T-cell (primary cell): Measurements from ENCODE around the gene AEBP2. TPM values are rescaled to one million over a fixed set of nuclear protein-coding genes. Genes with fewer than 3 reads are reported as not detected.
"Not testable (repeated sequence)": the region's sequence is repeated elsewhere in the genome, so short reads cannot be mapped to it uniquely, and the experiment has no call there.

Experiments
- ATAC-seq, 4 experiments: fragments of 200-7000 bp in 3 of 4; fragments of 150-1000 bp in 1 of 4; cut with Tn5 transposase; replicated peaks in 1 of 4; 1 replicate in 3 of 4; 2 replicates in 1 of 4; pipeline ENCODE4 v1.10.0; 2021; ENCODE audit warnings: moderate library complexity in 3 of 4, mild to moderate bottlenecking in 2 of 4, moderate number of reproducible peaks in 1 of 4
- CTCF ChIA-PET, 2 donors: fragments of 300-600 bp; sonication (Branson Sonifier 250); formaldehyde crosslinking; loops; one replicate each; lab custom pipeline; 2022; ENCODE audit warnings: antibody characterized with exemption in 2 of 2; lab: Charles Lee
- POLR2A ChIA-PET, 2 donors: fragments of 300-600 bp; sonication (Branson Sonifier 250); formaldehyde crosslinking; loops; one replicate each; lab custom pipeline; 2022; ENCODE audit warnings: antibody characterized with exemption in 2 of 2; lab: Charles Lee
- DNase-seq, 35 experiments: peaks; one replicate each; pipeline versions ENCODE4 v3.0.0 to v3.0.0-alpha.2; 2013 to 2023
- H3K27ac ChIP-seq: one replicate; pipeline ENCODE4 v1.5.1; 2013; ENCODE audit warnings: low read length
- H3K27me3 ChIP-seq, 2 experiments: replicated peaks in 1 of 2; 1 replicate in 1 of 2; 2 replicates in 1 of 2; pipeline versions ENCODE4 v1.6.1 to v1.7.0; 2013; ENCODE audit warnings: low read length in 1 of 2, mixed read lengths in 1 of 2; ENCODE audit not compliant: control insufficient read depth in 2 of 2, insufficient read depth in 2 of 2; ENCODE audit errors: extremely low read depth in 1 of 2
- H3K36me3 ChIP-seq, 2 donors: 1 replicate in 1 of 2; 2 replicates in 1 of 2; pipeline versions ENCODE4 v1.6.1 to v1.7.0; 2013; ENCODE audit warnings: low read length in 1 of 2; ENCODE audit not compliant: control insufficient read depth in 2 of 2, insufficient read depth in 1 of 2; ENCODE audit errors: extremely low read depth in 1 of 2
- H3K4me1 ChIP-seq, 2 experiments: 1 replicate in 1 of 2; 2 replicates in 1 of 2; pipeline versions ENCODE4 v1.6.1 to v1.7.0; 2013; ENCODE audit warnings: low read length in 2 of 2, mixed read lengths in 1 of 2; ENCODE audit not compliant: insufficient read depth in 2 of 2, control insufficient read depth in 1 of 2; ENCODE audit errors: extremely low read depth in 1 of 2
- H3K4me3 ChIP-seq, 2 donors: 1 replicate in 1 of 2; 2 replicates in 1 of 2; pipeline versions ENCODE4 v1.5.1 to v1.7.0; 2013; ENCODE audit warnings: mild to moderate bottlenecking in 2 of 2, low read length in 1 of 2, moderate library complexity in 1 of 2; ENCODE audit not compliant: control insufficient read depth in 1 of 2; ENCODE audit errors: extremely low read depth in 1 of 2
- H3K9me3 ChIP-seq: 2 replicates; pipeline ENCODE4 v1.7.0; 2013
- H3K27ac Mint-ChIP-seq, 2 donors: one replicate each; pipeline ENCODE4 v1.8.0; 2020 to 2021; ENCODE audit warnings: mild to moderate bottlenecking in 2 of 2, mixed read lengths in 2 of 2
- H3K27me3 Mint-ChIP-seq, 2 donors: one replicate each; pipeline ENCODE4 v1.8.0; 2021 to 2022; ENCODE audit warnings: mixed read lengths in 2 of 2
- H3K36me3 Mint-ChIP-seq: one replicate; pipeline ENCODE4 v1.8.0; 2021; ENCODE audit warnings: mixed read lengths
- H3K4me1 Mint-ChIP-seq, 3 donors: one replicate each; pipeline ENCODE4 v1.8.0; 2020 to 2022; ENCODE audit warnings: mixed read lengths in 3 of 3, mild to moderate bottlenecking in 1 of 3
- H3K4me3 Mint-ChIP-seq, 3 donors: one replicate each; pipeline ENCODE4 v1.8.0; 2020 to 2022; ENCODE audit warnings: mild to moderate bottlenecking in 3 of 3, mixed read lengths in 3 of 3, moderate library complexity in 3 of 3
- H3K9me3 Mint-ChIP-seq, 3 donors: one replicate each; pipeline ENCODE4 v1.8.0; 2020 to 2022; ENCODE audit warnings: mixed read lengths in 3 of 3
- WGBS: methylation state at CpG from one replicate; pipeline ENCODE4 v1.1.5; 2013; ENCODE audit warnings: missing lambda C conversion rate; ENCODE audit not compliant: insufficient coverage; 5-methylcytosine and 5-hydroxymethylcytosine counted together
- total RNA-seq, 35 experiments: library from RNA in 6 of 35; stranded (reverse) in 6 of 35; fragments of 120-200 nt in 1 of 35; gene quantifications; one replicate each; pipeline versions ENCODE4 v1.2.1 to v1.2.4 and lab custom pipeline; 2013 to 2026

The AEBP2 gene
- total RNA-seq, 5 donors from 2014 or later (not counting 1 experiment from before 2014, with no cell fraction given), result 43.4 to 71.5 (median 50.0) TPM

DNA sequence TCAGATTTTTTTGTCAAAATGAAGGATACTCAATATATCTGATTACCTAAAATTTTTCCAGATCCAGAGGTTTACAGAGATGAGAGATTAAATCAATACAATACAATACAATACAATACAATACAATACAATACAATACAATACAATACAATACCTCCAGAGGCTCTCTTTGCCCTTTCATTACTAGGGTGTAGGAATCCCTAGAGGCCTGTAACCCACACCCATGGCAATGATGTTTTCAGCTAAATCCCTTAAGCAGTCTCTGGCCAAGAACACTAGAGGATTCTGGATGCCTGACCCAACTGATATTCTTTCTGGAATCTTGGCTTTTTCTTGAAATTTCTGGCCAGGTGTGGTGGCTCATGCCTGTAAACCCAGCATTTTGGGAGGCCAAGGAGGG is 23.7 kb upstream of the AEBP2 start:
- no peak for ATAC-seq
- H3K27ac Mint-ChIP-seq, result no peak overlapping the region

DNA sequence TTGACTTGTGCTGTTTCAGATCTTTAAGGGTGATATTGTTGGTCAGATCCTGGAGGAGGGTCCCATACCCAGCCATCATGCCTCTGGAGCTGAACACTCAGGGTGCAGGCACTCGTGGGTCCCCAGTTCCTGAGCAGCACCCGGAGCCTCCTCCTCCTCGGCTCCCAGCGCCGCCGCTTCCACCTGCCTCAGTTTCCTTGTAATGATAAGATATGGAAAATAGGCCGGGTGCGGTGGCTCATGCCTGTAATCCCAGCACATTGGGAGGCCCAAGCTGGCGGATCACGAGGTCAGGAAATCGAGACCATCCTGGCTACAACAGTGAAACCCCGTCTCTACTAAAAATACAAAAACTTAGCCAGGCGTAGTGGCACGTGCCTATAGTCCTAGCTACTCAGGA is 20.2 kb upstream of the AEBP2 start:
- CTCF ChIA-PET, result no interaction called here
- POLR2A ChIA-PET, result no interaction called here
- H3K4me3 Mint-ChIP-seq, result no peak overlapping the region
- no peak overlapping the region for H3K27ac Mint-ChIP-seq
- Histone ChIP-seq H3K9me3 (no peaks in the 10 kb centered on the region), H3K36me3 (no peaks in the 10 kb centered on the region), H3K4me3 (no peak overlapping the region), H3K27ac (no peak overlapping the region), H3K27me3 (peaks cover 0 to 5% of the 10 kb centered on the region in 2 experiments), H3K4me1 (peaks cover 3% of the 10 kb centered on the region in 2 experiments)
- peaks cover 2 to 10% (median 9%) of the 10 kb centered on the region in 3 donors for H3K4me1 Mint-ChIP-seq
- ATAC-seq, result no peak
- DNase-seq, result no peak
- WGBS, result 90% methylated on average over 2 of the region's 14 CpGs
- peaks cover 0 to 2% (median 0%) of the 10 kb centered on the region in 3 donors for H3K9me3 Mint-ChIP-seq
- H3K27me3 Mint-ChIP-seq, result no peaks in the 10 kb centered on the region
- no peaks in the 10 kb centered on the region for H3K36me3 Mint-ChIP-seq

More for the DNA sequence above, 23.7 kb upstream of the AEBP2 start:
- H3K9me3 Mint-ChIP-seq, result no peaks in the 10 kb centered on the region
- no peaks in the 10 kb centered on the region for H3K36me3 Mint-ChIP-seq
- Histone ChIP-seq H3K9me3 (no peaks in the 10 kb centered on the region), H3K27ac (no peak overlapping the region), H3K4me3 (no peak overlapping the region), H3K36me3 (no peaks in the 10 kb centered on the region), H3K4me1 (no peaks in the 10 kb centered on the region), H3K27me3 (peaks cover 0 to 5% of the 10 kb centered on the region in 2 experiments)
- H3K27me3 Mint-ChIP-seq, result no peaks in the 10 kb centered on the region
- ChIA-PET CTCF (no interaction called here), POLR2A (no interaction called here)
- H3K4me3 Mint-ChIP-seq, result no peak overlapping the region
- no peaks in the 10 kb centered on the region for H3K4me1 Mint-ChIP-seq
- DNase-seq, result no peak

GRCh38 chr12:19421503-19422282 is 17.6 kb upstream of the AEBP2 start:
- 80% methylated on average over 1 of the region's 6 CpGs for WGBS
- Histone ChIP-seq H3K27me3 (peaks cover 0 to 5% of the 10 kb centered on the region in 2 experiments), H3K9me3 (no peaks in the 10 kb centered on the region), H3K4me3 (no peak overlapping the region), H3K36me3 (no peaks in the 10 kb centered on the region), H3K4me1 (peaks cover 3% of the 10 kb centered on the region in 2 experiments), H3K27ac (no peak overlapping the region)
- Mint-ChIP-seq H3K27ac (no peak overlapping the region), H3K36me3 (no peaks in the 10 kb centered on the region), H3K9me3 (peaks cover 0 to 3% (median 3%) of the 10 kb centered on the region in 3 donors), H3K27me3 (no peaks in the 10 kb centered on the region), H3K4me1 (peaks cover 2 to 10% (median 9%) of the 10 kb centered on the region in 3 donors), H3K4me3 (no peak overlapping the region)
- CTCF ChIA-PET, result no interaction called here
- ATAC-seq (no peak), DNase-seq (no peak)
- POLR2A ChIA-PET, result no interaction called here

- Mint-ChIP-seq H3K9me3 (peaks cover 0 to 3% (median 3%) of the 10 kb centered on the region in 3 donors), H3K27ac (no peak overlapping the region), H3K27me3 (no peaks in the 10 kb centered on the region), H3K36me3 (no peaks in the 10 kb centered on the region), H3K4me1 (peaks cover 5 to 10% (median 9%) of the 10 kb centered on the region in 3 donors), H3K4me3 (no peak overlapping the region)
- no peak overlapping the region for H3K4me3 ChIP-seq
- ChIA-PET POLR2A (no interaction called here), CTCF (interaction anchor here (0.5 to 0.6 kb wide), 2 partner anchors 40 to 156 kb away, joined by 3 to 5 read pairs; no protein-coding TSS in a partner anchor)
- DNase-seq (no peak), ATAC-seq (no peak)
- no peaks in the 10 kb centered on the region for H3K9me3 ChIP-seq
- 100% methylated on average over 3 of the region's 12 CpGs for WGBS
- H3K36me3 ChIP-seq, result no peaks in the 10 kb centered on the region
- H3K4me1 ChIP-seq, result peaks cover 3% of the 10 kb centered on the region in 2 experiments
- no peak overlapping the region for H3K27ac ChIP-seq
- H3K27me3 ChIP-seq, result peaks cover 0 to 5% of the 10 kb centered on the region in 2 experiments
These were observed 15.9 kb upstream of the AEBP2 start for GRCh38 chr12:19423166-19423930.

- Mint-ChIP-seq H3K27me3 (no peaks in the 10 kb centered on the region), H3K4me1 (peaks cover 5 to 19% (median 8%) of the 10 kb centered on the region in 3 donors), H3K9me3 (peaks cover 0 to 3% (median 3%) of the 10 kb centered on the region in 3 donors), H3K36me3 (no peaks in the 10 kb centered on the region), H3K4me3 (no peak overlapping the region), H3K27ac (no peak overlapping the region)
- ATAC-seq, result no peak
- Histone ChIP-seq H3K4me1 (peaks cover 0 to 4% of the 10 kb centered on the region in 2 experiments), H3K9me3 (no peaks in the 10 kb centered on the region), H3K4me3 (no peak overlapping the region), H3K27me3 (no peaks in the 10 kb centered on the region), H3K36me3 (no peaks in the 10 kb centered on the region), H3K27ac (no peak overlapping the region)
- 85% methylated on average over 2 of the region's 5 CpGs for WGBS
- POLR2A ChIA-PET, result no interaction called here
- CTCF ChIA-PET, result no interaction called here
- DNase-seq, result no peak
These were observed 11.0 kb upstream of the AEBP2 start for GRCh38 chr12:19428246-19428645.

DNA sequence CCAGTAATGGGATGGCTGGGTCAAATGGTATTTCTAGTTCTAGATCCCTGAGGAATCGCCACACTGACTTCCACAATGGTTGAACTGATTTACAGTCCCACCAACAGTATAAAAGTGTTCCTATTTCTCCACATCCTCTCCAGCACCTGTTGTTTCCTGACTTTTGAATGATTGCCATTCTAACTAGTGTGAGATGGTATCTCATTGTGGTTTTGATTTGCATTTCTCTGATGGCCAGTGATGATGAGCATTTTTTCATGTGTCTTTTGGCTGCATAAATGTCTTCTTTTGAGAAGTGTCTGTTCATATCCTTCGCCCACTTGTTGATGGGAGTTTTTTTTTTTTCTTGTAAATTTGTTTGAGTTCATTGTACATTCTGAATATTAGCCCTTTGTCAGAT is 9.8 kb upstream of the AEBP2 start:
- no CpG with 5 or more reads among the region's 2 CpGs for WGBS
- H3K9me3 ChIP-seq, H3K4me3 ChIP-seq, H3K4me3 Mint-ChIP-seq, POLR2A ChIA-PET, H3K27ac Mint-ChIP-seq, H3K36me3 Mint-ChIP-seq, H3K4me1 ChIP-seq, DNase-seq, H3K27me3 Mint-ChIP-seq, H3K27me3 ChIP-seq, ATAC-seq, CTCF ChIA-PET, H3K27ac ChIP-seq, H3K36me3 ChIP-seq, H3K9me3 Mint-ChIP-seq: not testable (repeated sequence)
- peaks cover 7 to 22% (median 10%) of the 10 kb centered on the region in 3 donors for H3K4me1 Mint-ChIP-seq
